NCI-H1694 (cell line): Measurements from ENCODE around the gene KCNJ14.

ENCODE experiments used
- DNase-seq: peaks from one replicate; lab custom pipeline; 2025; lab: John Stamatoyannopoulos, UW

KCNJ14 gene

DNA sequence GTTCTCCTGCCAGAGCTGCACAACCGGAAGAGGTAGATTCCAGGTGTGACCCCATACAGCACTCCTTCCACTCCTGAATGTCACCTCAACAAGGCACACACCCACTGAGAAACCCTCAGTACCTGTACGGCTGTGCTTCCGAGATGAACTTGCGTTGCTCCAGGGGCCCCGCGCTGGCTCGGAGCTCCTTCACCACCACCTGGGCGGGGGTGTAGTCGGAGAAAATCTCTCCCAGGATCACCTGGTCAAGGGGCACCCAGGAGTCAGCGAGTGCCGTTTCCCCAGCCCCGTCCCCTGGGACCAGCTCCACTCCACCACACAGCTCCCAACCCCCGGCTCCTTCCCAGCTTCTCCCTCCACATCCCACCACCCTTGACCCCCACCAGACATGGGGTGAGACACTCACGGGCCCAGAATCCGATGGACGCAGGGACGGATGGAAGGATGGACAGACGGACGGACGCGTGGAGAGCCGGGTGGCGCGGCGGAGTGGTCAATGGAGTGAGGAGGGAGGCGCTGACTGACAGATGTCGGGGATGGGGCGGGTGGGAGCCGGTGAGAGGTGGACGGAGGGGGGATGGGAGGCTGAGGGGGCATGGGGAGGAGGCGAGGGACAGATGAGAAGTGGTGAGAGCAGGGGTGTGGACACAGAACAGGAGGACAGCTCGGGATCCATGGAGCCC, 53.5 kb downstream of the KCNJ14 start:
- no peak for DNase-seq

DNA sequence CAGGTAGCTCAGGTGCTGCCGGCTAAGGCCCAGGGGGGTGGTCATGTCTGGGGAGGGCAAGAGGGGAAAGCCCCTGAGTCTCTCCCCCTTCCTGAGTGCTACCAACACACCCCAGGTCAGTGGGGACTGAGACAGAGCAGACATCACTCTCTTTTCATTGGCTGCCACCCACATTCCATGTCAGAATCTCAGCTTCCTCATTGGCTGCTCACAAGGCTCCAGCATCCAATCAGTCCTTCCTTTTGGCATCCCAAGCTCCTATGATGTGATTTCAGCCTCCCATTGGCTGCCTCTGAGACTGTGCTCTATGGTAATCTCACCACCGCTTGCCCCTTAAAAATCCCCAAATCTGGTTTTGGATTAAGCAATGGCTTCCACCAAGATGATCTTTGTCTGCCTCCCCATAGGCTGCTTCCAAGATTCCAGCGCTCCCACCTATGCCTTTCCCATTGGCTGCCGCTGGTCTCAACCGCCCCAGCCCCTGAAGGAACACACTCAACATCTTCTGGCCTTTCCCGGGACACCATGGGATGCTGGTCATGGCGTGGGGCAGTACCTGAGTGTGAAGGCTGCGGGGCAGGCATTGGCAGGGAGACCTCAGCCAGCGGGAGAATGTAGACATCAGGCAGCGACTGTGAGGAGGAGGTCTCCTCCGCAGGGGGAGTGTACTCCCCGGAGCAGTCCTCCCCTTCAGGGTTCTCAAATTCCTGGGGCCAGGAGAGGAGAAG, 54.3 kb downstream of the KCNJ14 start:
- no peak for DNase-seq

DNA sequence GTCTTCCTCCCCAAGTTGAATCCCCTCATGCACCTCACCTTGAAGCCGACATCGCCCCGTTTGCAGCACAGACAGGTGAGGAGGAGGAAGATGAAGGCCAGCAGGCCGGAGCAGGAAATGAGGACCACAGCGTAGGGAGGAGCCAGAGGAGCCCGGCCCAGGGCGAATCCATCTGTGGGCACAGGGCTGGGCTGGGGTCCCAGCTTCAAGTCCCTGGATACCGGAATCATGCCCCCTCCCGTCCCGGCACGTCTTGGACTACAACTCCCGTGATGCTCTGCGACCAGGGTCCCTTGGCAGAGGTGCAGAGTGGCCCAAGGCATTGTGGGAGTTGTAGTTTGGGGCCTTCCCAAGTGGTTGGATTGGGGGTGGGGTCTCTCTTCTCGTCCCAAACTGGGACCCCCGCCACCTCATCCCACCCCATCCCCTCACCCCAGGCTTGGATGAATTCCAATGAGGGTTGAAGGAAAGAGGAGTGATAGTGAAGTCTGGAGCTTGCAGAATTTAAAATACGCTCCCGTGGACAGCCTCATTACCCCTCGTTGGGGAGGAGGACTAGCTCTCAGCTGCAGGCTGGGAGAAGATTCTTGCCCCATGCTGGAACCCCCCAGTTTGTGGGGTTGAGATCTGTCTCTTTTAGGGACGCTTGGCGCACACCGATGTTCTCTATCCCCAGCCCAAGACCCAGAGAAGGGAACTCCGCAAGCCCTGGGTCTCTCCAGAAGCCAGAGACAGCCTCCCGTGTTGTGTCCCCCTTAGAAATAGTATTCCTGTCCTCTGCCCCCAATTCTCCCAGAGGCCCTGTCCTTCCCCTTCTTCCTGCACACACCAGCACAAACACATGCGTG, 55.3 kb downstream of the KCNJ14 start:
- DNase-seq: peak; percentile 68

DNA sequence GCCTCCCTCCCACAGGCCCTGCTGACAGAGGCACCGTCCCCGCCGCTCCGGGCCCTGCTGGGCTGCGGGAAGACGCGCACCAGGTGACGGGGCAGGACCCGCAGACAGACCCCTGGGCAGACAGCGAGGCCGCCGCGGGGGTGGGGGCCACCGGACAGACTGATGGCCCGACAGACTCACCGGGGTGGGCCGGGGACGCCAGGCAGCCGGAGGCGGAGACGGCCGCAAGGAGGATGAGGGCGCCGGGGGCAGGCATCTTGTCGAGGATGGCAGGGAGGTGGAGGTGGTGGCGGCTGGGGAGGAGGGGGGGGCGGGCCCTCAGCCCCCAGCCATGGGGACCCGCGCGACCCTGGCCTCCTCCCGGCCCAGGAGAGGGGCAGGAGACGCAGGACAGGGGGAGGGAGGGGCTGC, 56.0 kb downstream of the KCNJ14 start:
- DNase-seq: no peak

DNA sequence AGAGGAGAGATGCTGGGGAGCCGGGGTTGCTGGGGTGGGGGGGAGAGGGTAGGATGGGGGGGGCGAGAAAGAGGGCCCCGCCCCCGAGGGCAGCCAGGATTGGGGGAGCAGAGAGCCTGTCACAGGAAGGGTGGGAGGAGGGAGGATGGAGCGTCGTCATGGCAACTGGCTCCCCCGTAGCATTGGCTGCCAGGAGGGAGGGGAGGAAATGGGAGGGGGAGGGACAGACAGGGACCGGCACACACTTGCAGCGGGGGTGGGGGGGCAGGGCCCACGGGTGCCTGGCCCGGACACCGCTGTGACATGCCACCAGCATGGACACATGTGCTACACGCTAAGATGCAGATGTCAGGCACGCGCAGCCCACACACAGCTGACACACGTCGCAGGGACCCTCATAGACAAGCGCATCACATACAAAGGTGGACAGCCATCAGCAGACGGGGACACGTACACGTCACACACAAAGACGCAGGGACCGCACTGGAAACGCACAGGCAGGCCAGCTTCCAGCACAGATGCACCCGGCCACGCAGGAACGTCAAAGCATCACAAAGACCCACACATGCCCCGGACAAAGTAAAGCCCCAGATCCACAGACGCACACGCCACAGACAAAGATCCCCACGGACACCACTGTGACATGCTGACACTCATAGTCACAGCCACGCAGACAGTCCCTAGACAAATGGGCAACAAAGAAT, 56.6 kb downstream of the KCNJ14 start, which contains the start of gene LMTK3:
LMTK3 (minus strand) TSS at position 36 of the 704 bp plus-strand sequence. CDS start 259 bp downstream, outside the sequence.
- DNase-seq: peak; percentile 88

DNA sequence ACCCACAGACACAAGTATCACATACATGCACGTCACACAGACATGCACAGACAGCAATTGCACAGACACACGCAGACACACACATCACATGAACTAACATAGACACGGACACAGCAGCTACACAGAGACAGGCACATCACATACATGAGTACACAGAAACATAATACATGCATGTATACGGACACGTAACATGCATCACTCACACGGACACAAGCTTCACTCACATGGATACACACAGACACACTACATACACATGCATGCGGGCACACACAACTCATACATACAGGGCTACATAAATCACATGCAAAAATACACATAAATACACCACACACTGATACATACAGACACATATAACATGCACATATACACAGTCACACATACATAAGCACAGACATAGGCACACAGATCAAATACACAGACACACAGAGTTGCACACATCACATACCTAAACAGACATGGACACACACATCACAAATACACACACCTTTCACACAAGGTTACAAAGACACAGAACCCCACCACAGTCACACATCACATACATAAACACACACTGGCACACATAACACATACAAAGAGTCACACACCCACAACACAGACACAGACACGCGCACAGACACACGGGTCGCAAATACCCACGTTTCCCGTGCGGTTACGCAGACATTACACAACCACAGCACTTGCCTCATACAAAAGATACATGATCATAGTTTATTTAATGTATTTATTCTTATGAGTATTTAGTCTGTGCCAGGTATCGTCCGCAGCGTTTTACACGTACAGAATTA, 57.3 kb downstream of the KCNJ14 start:
- DNase-seq: no peak

DNA sequence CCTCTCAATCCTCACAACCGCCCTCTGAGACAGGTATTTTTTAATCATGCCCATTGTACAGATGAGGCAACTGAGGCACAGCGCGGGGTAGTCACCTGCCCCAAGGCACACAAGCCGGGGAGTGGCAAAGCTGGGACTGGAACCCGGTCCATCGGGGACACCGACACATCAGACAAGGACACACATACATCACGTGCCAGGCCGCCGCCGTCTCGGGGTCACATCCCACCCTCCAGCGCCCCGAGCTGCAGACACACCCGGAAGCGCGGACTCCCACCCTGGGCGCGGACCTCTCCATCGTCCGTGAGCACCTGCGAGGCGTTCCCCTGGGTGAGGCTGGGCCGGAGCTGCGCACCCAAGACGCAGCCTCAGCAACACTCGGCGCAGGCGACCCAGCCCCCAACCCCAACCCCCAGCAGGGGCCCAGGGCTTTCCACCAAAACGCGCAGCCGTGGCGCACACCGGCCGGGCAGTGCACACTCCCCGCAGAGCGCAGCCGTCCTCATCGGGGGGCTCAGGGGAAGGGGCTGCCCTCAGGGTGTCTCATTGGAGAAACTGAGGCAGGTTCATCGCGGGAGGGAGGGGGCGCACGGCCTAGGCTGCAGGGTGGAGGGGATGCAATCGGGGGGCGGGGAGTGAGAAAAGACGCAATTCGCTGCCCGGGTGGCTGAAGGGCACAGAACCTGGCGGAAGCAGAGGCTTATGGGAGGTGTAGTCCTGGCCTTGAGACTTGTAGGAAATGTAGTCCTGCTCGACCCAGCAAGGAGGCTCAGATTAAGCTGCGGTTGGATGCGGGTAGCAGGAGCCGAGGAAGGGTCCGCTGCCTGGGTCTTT, 58.1 kb downstream of the KCNJ14 start:
- DNase-seq: peak; percentile 80

DNA sequence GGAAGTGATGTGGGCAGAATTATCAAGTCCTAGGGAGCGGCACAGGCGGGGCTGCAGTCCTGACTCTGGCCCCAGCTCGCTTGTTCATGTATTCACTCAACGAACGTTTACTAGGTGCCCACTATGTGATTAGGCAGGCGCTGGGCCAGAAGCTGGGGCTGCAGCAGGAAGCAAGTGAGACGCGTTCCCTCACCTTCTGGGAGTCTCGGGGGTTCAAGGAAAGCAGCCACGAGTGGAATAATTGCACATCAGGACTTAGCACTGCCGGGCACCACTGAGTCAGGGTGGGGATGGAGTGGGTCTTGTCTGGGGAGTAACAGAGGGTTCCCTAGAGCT, 58.7 kb downstream of the KCNJ14 start:
- DNase-seq: no peak

DNA sequence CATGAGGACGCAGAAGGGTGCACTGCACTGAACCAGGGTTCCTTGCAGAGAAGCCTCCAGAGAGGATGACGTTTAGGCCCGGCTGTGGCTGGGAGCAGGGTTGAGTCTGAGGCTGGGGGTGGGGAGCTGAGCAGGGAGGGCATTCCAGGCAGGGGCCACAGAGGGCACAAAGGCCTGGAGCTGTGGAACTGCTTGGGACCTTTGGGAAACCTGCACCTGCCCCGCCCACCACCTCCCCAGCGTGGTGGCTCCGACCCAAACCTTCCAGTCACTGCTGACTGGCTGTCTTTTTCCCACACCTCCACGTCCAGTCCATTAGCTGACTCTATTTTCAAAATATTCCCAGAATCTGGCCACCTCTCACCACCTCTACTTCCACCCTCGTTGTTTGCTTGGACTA, 61.2 kb downstream of the KCNJ14 start:
- no peak for DNase-seq
